Subcutaneous abdominal adipose tissue (tissue), 5 donors: ENCODE data around the gene FAT2.
"Not testable (repeated sequence)": the region's sequence is repeated elsewhere in the genome, so short reads cannot be mapped to it uniquely, and the experiment has no call there.

Experiments used
- H3K27ac ChIP-seq: one replicate; pipeline ENCODE4 v1.7.0; 2013; ENCODE audit warnings: low read depth, mild to moderate bottlenecking, inconsistent platforms, low read length, moderate library complexity
- H3K27me3 ChIP-seq, 5 donors: one replicate each; pipeline ENCODE4 v1.7.0; 2013; ENCODE audit warnings: low read length in 5 of 5, inconsistent platforms in 1 of 5; ENCODE audit not compliant: control insufficient read depth in 5 of 5, insufficient read depth in 4 of 5
- H3K36me3 ChIP-seq, 5 donors: one replicate each; pipeline ENCODE4 v1.7.0; 2013; ENCODE audit warnings: low read length in 5 of 5; ENCODE audit not compliant: control insufficient read depth in 5 of 5, insufficient read depth in 5 of 5
- H3K4me1 ChIP-seq, 5 donors: one replicate each; pipeline ENCODE4 v1.7.0; 2013; ENCODE audit warnings: low read length in 5 of 5, mild to moderate bottlenecking in 3 of 5, moderate library complexity in 1 of 5; ENCODE audit not compliant: control insufficient read depth in 5 of 5, insufficient read depth in 5 of 5
- H3K4me3 ChIP-seq, 5 donors: one replicate each; pipeline ENCODE4 v1.7.0; 2013; ENCODE audit warnings: low read length in 5 of 5, low read depth in 1 of 5
- H3K9ac ChIP-seq, 5 donors: one replicate each; pipeline ENCODE4 v1.7.0; 2013; ENCODE audit warnings: low read length in 5 of 5, mild to moderate bottlenecking in 4 of 5, moderate library complexity in 3 of 5
- H3K9me3 ChIP-seq, 5 donors: one replicate each; pipeline ENCODE4 v1.7.0; 2013; ENCODE audit warnings: low read length in 5 of 5; ENCODE audit not compliant: control insufficient read depth in 5 of 5
- donor health status: healthy.
- donor health status: healthy.
- donor health status: healthy.
- donor health status: healthy.
- donor health status: healthy.

Gene FAT2

GRCh38 chr5:151598549-151598948 lies 7.4 kb upstream of the FAT2 start:
- H3K4me3 ChIP-seq, result no peak overlapping the region
- H3K36me3 ChIP-seq, result no peaks in the 10 kb centered on the region
- H3K27ac ChIP-seq, result no peak overlapping the region
- H3K27me3 ChIP-seq, result no peaks in the 10 kb centered on the region
- H3K9ac ChIP-seq, result no peak overlapping the region
- H3K4me1 ChIP-seq, result peaks cover 2 to 44% (median 24%) of the 10 kb centered on the region in 5 donors
- no peaks in the 10 kb centered on the region for H3K9me3 ChIP-seq

- Histone ChIP-seq H3K27me3 (no peaks in the 10 kb centered on the region), H3K36me3 (no peaks in the 10 kb centered on the region), H3K9ac (no peak overlapping the region), H3K27ac (no peak overlapping the region), H3K4me3 (no peak overlapping the region), H3K4me1 (peaks cover 3 to 52% (median 29%) of the 10 kb centered on the region in 5 donors), H3K9me3 (no peaks in the 10 kb centered on the region)
These were observed 6.6 kb upstream of the FAT2 start for GRCh38 chr5:151597749-151598148.

- H3K9me3 ChIP-seq, result no peaks in the 10 kb centered on the region
- peak overlapping the region in 1 of 5 donors; percentile 17 for H3K9ac ChIP-seq
- no peaks in the 10 kb centered on the region for H3K27me3 ChIP-seq
- no peak overlapping the region for H3K27ac ChIP-seq
- peaks cover 4 to 55% (median 32%) of the 10 kb centered on the region in 5 donors for H3K4me1 ChIP-seq
- no peak overlapping the region for H3K4me3 ChIP-seq
- no peaks in the 10 kb centered on the region for H3K36me3 ChIP-seq
These were observed 5.9 kb upstream of the FAT2 start for GRCh38 chr5:151596828-151597539.

- Histone ChIP-seq H3K4me3 (no peak overlapping the region), H3K36me3 (no peaks in the 10 kb centered on the region), H3K9me3 (no peaks in the 10 kb centered on the region), H3K27ac (no peak overlapping the region), H3K27me3 (no peaks in the 10 kb centered on the region), H3K9ac (peak overlapping the region in 1 of 5 donors; percentile 2), H3K4me1 (peaks cover 8 to 66% (median 42%) of the 10 kb centered on the region in 5 donors)
These were observed 4.3 kb upstream of the FAT2 start for GRCh38 chr5:151595411-151595826.

GRCh38 chr5:151592855-151593408 lies 1.8 kb upstream of the FAT2 start:
- no peak overlapping the region for H3K9ac ChIP-seq
- no peaks in the 10 kb centered on the region for H3K36me3 ChIP-seq
- H3K4me3 ChIP-seq, result no peak overlapping the region
- peaks cover 9 to 73% (median 53%) of the 10 kb centered on the region in 5 donors for H3K4me1 ChIP-seq
- no peak overlapping the region for H3K27ac ChIP-seq
- H3K9me3 ChIP-seq, result no peaks in the 10 kb centered on the region
- H3K27me3 ChIP-seq, result no peaks in the 10 kb centered on the region

- peak overlapping the region; percentile 82 for H3K27ac ChIP-seq
- peak overlapping the region in 1 of 5 donors; percentile 21 for H3K9ac ChIP-seq
- peak overlapping the region in 2 of 5 donors; percentile 25 to 39 for H3K4me3 ChIP-seq
- H3K4me1 ChIP-seq, result peaks cover 9 to 53% (median 38%) of the 10 kb centered on the region in 5 donors
- H3K27me3 ChIP-seq, result no peaks in the 10 kb centered on the region
- no peaks in the 10 kb centered on the region for H3K36me3 ChIP-seq
- H3K9me3 ChIP-seq, result no peaks in the 10 kb centered on the region
These were observed 1.1 kb downstream of the FAT2 start for GRCh38 chr5:151589878-151590570.

- no peaks in the 10 kb centered on the region for H3K27me3 ChIP-seq
- H3K4me3 ChIP-seq, result no peak overlapping the region
- no peaks in the 10 kb centered on the region for H3K36me3 ChIP-seq
- no peak overlapping the region for H3K9ac ChIP-seq
- H3K27ac ChIP-seq, result no peak overlapping the region
- H3K9me3 ChIP-seq, result no peaks in the 10 kb centered on the region
- peaks cover 9 to 45% (median 31%) of the 10 kb centered on the region in 5 donors for H3K4me1 ChIP-seq
These were observed 3.2 kb downstream of the FAT2 start for GRCh38 chr5:151587796-151588555.

- Histone ChIP-seq H3K36me3 (no peaks in the 10 kb centered on the region), H3K9ac (no peak overlapping the region), H3K27me3 (no peaks in the 10 kb centered on the region), H3K9me3 (no peaks in the 10 kb centered on the region), H3K4me1 (peaks cover 3 to 34% (median 15%) of the 10 kb centered on the region in 5 donors), H3K4me3 (no peak overlapping the region), H3K27ac (no peak overlapping the region)
These were observed 5.2 kb downstream of the FAT2 start for GRCh38 chr5:151585970-151586369.

- not testable (repeated sequence) for H3K9me3 ChIP-seq, H3K27ac ChIP-seq, H3K36me3 ChIP-seq, H3K4me3 ChIP-seq, H3K27me3 ChIP-seq, H3K9ac ChIP-seq
- peaks cover 2 to 30% (median 9%) of the 10 kb centered on the region in 5 donors for H3K4me1 ChIP-seq
These were observed 5.8 kb downstream of the FAT2 start for GRCh38 chr5:151585344-151585743.
